GM12865 (cell line): ENCODE measurements around the gene FAM222B.
"Not testable (repeated sequence)": the region's sequence is repeated elsewhere in the genome, so short reads cannot be mapped to it uniquely, and the experiment has no call there.

Source experiments
- DNase-seq: peaks from one replicate; pipeline ENCODE4 v3.0.0; 2010; ENCODE audit warnings: low read depth
- H3K4me3 ChIP-seq: 2 replicates; pipeline ENCODE4 v1.5.1; 2011; ENCODE audit warnings: mild to moderate bottlenecking, low read depth, low read length, control low read depth
- TF ChIP-seq, protein P1 (sequence below): IDR thresholded peaks from 2 replicates; pipeline ENCODE4 v1.5.1; 2011; ENCODE audit warnings: low read length, control low read depth, low read depth, inconsistent platforms; ENCODE audit not compliant: insufficient read depth; ENCODE audit errors: missing control alignments

FAM222B gene

GRCh38 chr17:28853295-28853694, 10.7 kb upstream of the FAM222B start:
- H3K4me3 ChIP-seq = no peak overlapping the region
- no peak for DNase-seq
- TF ChIP-seq, protein P1, sequence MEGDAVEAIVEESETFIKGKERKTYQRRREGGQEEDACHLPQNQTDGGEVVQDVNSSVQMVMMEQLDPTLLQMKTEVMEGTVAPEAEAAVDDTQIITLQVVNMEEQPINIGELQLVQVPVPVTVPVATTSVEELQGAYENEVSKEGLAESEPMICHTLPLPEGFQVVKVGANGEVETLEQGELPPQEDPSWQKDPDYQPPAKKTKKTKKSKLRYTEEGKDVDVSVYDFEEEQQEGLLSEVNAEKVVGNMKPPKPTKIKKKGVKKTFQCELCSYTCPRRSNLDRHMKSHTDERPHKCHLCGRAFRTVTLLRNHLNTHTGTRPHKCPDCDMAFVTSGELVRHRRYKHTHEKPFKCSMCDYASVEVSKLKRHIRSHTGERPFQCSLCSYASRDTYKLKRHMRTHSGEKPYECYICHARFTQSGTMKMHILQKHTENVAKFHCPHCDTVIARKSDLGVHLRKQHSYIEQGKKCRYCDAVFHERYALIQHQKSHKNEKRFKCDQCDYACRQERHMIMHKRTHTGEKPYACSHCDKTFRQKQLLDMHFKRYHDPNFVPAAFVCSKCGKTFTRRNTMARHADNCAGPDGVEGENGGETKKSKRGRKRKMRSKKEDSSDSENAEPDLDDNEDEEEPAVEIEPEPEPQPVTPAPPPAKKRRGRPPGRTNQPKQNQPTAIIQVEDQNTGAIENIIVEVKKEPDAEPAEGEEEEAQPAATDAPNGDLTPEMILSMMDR = no peak

DNA sequence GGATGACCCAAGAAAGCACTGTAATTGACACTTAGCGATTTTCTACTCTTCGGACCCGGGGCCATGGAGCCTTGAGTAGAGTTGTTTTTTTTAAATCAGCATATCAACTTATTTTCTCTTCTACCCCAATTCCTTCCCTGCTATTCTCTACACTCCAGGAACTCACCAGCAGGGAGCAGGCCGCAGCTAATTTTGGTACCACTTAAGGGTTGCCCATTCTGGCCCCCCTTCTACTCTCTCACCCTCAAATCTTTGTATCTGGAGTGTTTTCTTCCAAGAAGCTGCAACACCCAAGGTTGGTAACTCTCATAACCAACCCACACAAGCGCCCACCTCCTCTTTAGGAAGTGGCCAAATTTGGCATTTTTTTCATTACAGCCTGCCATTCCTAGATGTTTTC, 6.7 kb upstream of the FAM222B start:
- TF ChIP-seq, protein P1 = no peak
- no peak overlapping the region for H3K4me3 ChIP-seq
- DNase-seq = no peak

DNA sequence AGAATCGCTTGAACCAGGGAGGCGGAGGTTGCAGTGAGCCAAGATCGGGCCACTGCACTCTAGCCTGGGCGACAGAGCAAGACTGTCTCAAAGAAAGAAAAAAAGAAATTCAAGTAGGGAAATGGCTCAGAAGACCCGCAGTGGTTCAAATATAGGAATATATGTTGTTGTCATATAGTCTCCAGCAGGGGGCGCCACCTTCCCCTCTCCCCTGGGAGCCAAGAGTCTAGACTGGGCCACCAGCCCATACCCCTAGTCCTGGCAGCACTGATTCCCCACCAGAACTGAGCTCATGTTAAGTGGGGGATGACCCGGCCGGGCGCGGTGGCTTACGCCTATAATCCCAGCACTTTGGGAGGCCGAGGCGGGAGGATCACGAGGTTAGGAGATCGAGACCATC, 6.1 kb upstream of the FAM222B start:
- DNase-seq = peak; percentile 66
- TF ChIP-seq, protein P1 = peak; percentile 45
- not testable (repeated sequence) for H3K4me3 ChIP-seq

GRCh38 chr17:28846699-28847098, 4.1 kb upstream of the FAM222B start:
- H3K4me3 ChIP-seq, DNase-seq: not testable (repeated sequence)

DNA sequence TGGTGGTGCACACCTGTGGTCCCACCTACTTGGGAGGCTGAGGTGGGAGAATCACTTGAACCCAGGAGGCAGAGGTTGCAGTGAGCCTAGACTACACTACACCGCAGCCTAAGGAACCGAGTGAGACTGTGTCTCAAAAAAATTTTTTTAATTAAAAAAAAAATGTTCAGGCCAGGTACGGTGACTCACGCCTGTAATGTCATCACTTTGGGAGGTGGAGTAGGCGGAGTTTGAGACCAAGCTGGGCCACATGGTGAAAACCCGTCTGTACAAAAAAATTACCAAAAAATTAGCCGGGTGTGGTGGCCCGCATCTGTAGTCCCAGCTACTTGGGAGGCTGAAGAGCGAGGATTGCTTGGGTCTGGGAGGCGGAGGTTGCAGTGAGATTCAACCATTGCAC, 3.6 kb upstream of the FAM222B start:
- TF ChIP-seq, protein P1 = no peak
- no peak overlapping the region for H3K4me3 ChIP-seq
- no peak for DNase-seq

DNA sequence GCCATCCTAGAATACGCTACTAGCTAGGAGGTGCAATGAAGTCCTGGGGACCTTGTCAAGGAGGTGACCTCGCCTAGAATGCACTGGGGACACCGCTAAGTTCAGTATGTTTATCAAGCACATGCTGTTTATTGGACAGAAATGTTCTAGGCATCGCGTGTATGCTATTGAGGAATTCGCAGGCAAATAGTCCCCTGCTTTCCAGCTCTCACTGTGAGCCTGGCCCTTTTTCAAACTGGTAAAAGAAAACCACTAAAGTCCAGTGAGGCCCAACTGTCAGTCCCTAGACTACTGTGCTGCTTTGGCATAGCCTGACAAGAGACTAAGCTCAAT, 1.2 kb upstream of the FAM222B start:
- no peak for DNase-seq
- no peak overlapping the region for H3K4me3 ChIP-seq
- TF ChIP-seq, protein P1 = no peak

- peak overlapping the region; percentile 96 for H3K4me3 ChIP-seq
- peak; percentile 27 for DNase-seq
Measured at GRCh38 chr17:28841901-28842281, 699 bp downstream of the FAM222B start.

More at GRCh38 chr17:28841901-28842281, 699 bp downstream of the FAM222B start:
- TF ChIP-seq, protein P1 = no peak
